GM13976 (cell line): ENCODE results near the gene MEF2C.

Source experiments
- DNase-seq: peaks from one replicate; pipeline ENCODE4 v3.0.0; 2012; ENCODE audit warnings: low spot score
- in situ Hi-C: fragments of 300-500 bp; cut with MboI; formaldehyde crosslinking; loops from one replicate; pipeline ENCODE4 v1.12.0; 2022; ENCODE audit warnings: low sequenced_read_pairs, mixed read lengths, inconsistent platforms; ENCODE audit not compliant: unreplicated experiment
- TF ChIP-seq, protein P1 (sequence below): IDR thresholded peaks from 2 replicates; pipeline ENCODE4 v1.5.1; 2012; ENCODE audit warnings: borderline replicate concordance, mild to moderate bottlenecking; ENCODE audit not compliant: insufficient read depth; ENCODE audit errors: extremely low read depth, missing control alignments, control extremely low read depth

The MEF2C gene

DNA sequence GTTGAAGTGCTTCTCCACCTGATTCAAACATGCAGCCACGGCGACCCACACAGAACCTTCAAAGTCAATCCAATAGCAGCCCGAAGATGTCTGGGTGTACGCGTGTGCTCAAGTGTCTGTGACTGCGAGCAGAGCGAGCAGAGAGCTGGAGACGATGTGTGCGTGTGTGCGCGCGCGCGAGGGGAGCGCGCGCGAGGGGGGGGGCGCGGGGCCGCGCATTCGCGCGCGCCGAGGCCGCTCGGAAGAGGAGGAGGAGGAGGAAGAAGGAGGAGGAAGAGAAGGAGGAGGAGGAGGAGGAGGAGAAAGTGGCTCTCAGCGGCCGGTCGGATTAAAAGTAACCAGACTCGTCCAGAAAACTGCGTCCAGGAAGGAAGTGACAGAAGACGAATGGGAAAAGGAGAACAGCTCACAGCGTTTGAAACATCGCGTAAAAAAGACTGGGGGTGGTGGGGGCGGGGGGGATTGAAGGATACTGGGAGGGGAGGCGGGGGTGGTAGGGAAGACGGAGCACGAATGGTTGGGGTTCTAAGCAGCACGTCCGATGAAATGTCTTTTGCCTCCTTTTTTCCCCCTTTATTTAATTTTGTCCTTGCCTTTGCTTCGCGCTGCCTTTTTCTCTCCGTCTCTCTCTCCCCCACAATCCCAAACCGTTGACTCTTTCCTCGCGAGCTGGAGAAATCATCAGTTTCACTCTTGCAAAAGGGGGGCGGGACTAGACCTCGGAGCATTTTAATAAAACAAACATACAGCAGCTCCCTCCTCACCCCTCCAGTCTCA, at the start of gene MEF2C:
Gene MEF2C (minus strand): TSS at position 126 of the 777 bp plus-strand sequence. CDS start 59,396 bp downstream, outside the sequence.
- in situ Hi-C loops, result loop anchor here (5.0 to 25.0 kb wide), 4 partner anchors 182 to 854 kb away; no protein-coding TSS in a partner anchor
- TF ChIP-seq, protein P1, sequence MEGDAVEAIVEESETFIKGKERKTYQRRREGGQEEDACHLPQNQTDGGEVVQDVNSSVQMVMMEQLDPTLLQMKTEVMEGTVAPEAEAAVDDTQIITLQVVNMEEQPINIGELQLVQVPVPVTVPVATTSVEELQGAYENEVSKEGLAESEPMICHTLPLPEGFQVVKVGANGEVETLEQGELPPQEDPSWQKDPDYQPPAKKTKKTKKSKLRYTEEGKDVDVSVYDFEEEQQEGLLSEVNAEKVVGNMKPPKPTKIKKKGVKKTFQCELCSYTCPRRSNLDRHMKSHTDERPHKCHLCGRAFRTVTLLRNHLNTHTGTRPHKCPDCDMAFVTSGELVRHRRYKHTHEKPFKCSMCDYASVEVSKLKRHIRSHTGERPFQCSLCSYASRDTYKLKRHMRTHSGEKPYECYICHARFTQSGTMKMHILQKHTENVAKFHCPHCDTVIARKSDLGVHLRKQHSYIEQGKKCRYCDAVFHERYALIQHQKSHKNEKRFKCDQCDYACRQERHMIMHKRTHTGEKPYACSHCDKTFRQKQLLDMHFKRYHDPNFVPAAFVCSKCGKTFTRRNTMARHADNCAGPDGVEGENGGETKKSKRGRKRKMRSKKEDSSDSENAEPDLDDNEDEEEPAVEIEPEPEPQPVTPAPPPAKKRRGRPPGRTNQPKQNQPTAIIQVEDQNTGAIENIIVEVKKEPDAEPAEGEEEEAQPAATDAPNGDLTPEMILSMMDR, result no peak
- DNase-seq, result peak; percentile 67

DNA sequence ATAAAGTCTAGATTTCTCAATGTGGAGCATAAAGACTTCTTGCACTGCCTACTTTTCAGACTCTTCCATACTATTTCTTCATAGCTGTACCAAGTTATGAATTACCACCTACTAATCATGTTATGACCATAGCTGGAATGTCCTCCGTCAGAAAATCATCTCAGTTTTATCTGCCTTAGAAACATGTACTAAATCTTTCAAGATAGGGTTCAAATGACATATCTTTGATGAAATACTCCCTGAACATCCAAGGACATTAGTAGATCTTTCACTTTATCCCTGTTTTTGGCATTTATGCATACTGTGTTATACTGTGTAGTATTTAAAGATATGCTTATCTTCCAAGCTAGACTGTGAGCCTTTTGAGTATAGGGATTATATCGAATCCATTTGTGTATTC, 49.6 kb upstream of the MEF2C start:
- TF ChIP-seq, protein P1, result no peak
- in situ Hi-C loops, result no loop called here
- DNase-seq, result no peak

DNA sequence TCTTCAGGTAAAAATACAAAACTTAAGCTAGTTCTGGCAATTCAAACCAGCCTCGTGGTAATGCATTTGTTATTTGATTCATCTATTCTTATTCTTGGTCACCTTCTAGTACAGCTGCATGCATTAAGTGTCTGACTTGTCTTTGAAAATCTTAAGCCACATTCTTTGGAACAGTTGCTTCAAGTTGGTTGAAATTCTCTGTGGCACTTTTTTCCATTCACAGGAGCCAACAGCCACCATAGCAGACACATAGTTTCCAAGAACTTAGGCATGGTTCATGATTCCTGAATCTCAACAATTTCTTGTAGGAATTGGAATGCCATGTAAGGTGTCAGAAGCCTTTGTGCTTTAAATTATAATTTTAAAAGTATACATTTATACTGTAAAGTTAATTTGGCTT, 47.4 kb upstream of the MEF2C start:
- no peak for DNase-seq
- TF ChIP-seq, protein P1, result no peak
- in situ Hi-C loops, result no loop called here

DNA sequence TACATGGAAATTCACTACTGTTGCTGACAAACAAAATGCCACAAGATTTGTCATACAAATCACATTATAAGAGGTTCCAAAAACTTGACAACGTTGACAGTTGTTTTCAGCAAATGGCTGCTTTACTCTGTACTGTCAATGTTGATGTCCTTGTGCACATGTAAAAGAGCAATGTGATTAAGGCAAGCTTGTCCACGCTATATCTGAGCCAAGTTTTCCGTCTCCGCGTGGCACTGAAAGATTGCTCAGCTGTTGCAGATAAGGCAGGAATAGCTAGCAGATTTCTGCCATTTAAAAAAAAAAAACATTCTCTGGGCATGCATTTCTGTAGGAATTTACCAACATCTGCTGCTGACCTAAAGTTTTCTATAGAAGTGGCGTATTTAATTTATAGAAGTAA, 46.4 kb upstream of the MEF2C start:
- TF ChIP-seq, protein P1, result no peak
- no peak for DNase-seq
- in situ Hi-C loops, result no loop called here

DNA sequence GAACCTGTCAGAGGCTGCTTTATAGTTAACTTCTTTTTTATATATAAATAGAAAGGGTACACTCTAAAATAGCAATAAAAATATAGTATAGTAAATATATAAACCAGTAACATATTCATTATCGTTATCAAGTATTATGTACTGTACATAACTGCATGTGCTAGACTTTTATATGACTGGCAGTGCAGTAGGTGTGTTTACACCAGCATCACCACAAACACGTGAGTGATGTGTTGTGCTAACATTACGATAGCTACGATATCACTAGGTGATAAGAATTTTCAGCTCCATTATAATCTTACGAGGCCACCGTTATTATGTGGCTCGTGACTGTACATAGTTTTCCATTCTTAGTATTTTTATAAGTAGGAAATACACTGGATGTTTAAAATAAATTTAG, 43.8 kb upstream of the MEF2C start:
- DNase-seq, result no peak
- TF ChIP-seq, protein P1, result no peak
- in situ Hi-C loops, result no loop called here

DNA sequence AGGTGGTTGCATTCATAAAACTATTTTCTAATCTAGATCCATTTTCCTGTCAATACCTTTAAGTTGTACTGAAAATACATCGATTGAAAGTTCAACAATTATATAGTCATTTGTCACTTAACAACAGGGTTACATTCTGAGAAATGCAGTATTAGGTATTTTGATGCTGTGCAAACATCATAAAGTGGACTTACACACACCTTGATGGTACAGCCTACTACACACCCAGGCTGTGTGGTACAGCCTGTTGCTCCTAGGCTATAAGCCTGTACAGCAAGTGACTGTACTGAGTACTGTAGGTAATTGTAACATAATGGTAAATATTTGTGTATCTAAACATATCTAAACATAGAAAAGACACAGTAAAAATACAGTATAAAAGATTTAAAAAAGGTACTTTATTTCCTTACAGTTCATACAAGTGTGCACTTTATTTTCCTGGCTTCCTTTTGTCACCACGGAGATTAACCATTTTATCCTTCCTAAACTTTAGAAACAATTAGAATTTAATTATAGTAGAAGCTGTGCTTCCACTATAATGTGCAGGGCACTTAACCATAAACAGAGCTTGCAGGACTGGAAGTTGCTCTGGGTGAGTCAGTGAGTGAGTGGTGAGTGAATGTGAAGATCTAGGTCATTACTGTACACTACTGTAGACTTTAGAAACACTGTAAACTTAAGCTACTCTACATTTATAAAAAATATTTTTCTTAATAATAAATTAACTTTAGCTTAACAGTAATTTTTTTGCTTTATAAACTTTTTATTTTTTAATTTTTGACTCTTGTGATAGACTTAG, 42.9 kb upstream of the MEF2C start:
- in situ Hi-C loops, result no loop called here
- TF ChIP-seq, protein P1, result no peak
- no peak for DNase-seq
